Calu3 (cell line): ENCODE measurements around the gene WSCD2. TPM values are rescaled to one million over a fixed set of nuclear protein-coding genes. Genes with fewer than 3 reads are reported as not detected.

Experiments
- BruUV-seq: library from RNA; stranded (reverse); fragments of 400-500 nt; replicated peaks from 2 replicates; lab custom pipeline; 2021; lab: Mats Ljungman, UMichigan
- CTCF ChIA-PET: fragments of 300-600 bp; sonication (Branson Sonifier 250); formaldehyde crosslinking; loops from one replicate; lab custom pipeline; 2022; ENCODE audit warnings: antibody characterized with exemption; lab: Charles Lee
- DNase-seq: peaks from one replicate; pipeline ENCODE4 v3.0.0; 2022
- H3K27ac Mint-ChIP-seq: one replicate; pipeline ENCODE4 v1.8.0; 2022; ENCODE audit warnings: mixed read lengths; ENCODE audit not compliant: unreplicated experiment
- H3K27me3 Mint-ChIP-seq: one replicate; pipeline ENCODE4 v1.8.0; 2022; ENCODE audit warnings: mixed read lengths; ENCODE audit not compliant: unreplicated experiment
- H3K36me3 Mint-ChIP-seq: one replicate; pipeline ENCODE4 v1.8.0; 2022; ENCODE audit warnings: mild to moderate bottlenecking, moderate library complexity, mixed read lengths; ENCODE audit not compliant: insufficient read depth, unreplicated experiment
- H3K4me1 Mint-ChIP-seq: one replicate; pipeline ENCODE4 v1.8.0; 2022; ENCODE audit warnings: mild to moderate bottlenecking, low read depth, mixed read lengths; ENCODE audit not compliant: unreplicated experiment
- H3K4me3 Mint-ChIP-seq: one replicate; pipeline ENCODE4 v1.8.0; 2022; ENCODE audit warnings: mild to moderate bottlenecking, low read depth, moderate library complexity, mixed read lengths; ENCODE audit not compliant: unreplicated experiment
- H3K9me3 Mint-ChIP-seq: one replicate; pipeline ENCODE4 v1.8.0; 2022; ENCODE audit warnings: low read depth, mixed read lengths; ENCODE audit not compliant: unreplicated experiment
- CTCF ChIP-seq: fragments of 200-600 bp; IDR thresholded peaks from one replicate; pipeline ENCODE4 v1.8.0; 2022; ENCODE audit warnings: antibody characterized with exemption; ENCODE audit not compliant: unreplicated experiment
- intact Hi-C: fragments of 100-400 bp; cut with micrococcal nuclease; formaldehyde crosslinking; loops from one replicate; pipeline ENCODE4 v1.10.0; 2022; ENCODE audit not compliant: unreplicated experiment
- total RNA-seq: library from RNA; stranded (reverse); gene quantifications from 2 replicates; pipeline ENCODE4 v1.2.3, GENCODE V29; 2022

WSCD2 gene
- total RNA-seq, 1 experiment from 2014 or later, result not detected

- Mint-ChIP-seq H3K9me3 (peaks cover 3% of the 10 kb centered on the region), H3K4me1 (no peaks in the 10 kb centered on the region), H3K27ac (no peak overlapping the region), H3K4me3 (no peak overlapping the region), H3K27me3 (peaks cover 31% of the 10 kb centered on the region), H3K36me3 (no peaks in the 10 kb centered on the region)
- BruUV-seq, result no TSS peak
- CTCF ChIA-PET, result interaction anchor here (1.5 kb wide), 1 partner anchor 12 kb away, joined by 3 read pairs; no protein-coding TSS in a partner anchor
- intact Hi-C loops, result no loop called here
- no peak for TF ChIP-seq CTCF
- DNase-seq, result no peak
These were observed 8.3 kb upstream of the WSCD2 start for GRCh38 chr12:108120863-108121165.

GRCh38 chr12:108121320-108121719 lies 7.8 kb upstream of the WSCD2 start:
- Mint-ChIP-seq H3K27me3 (peaks cover 26% of the 10 kb centered on the region), H3K27ac (no peak overlapping the region), H3K4me3 (no peak overlapping the region), H3K36me3 (no peaks in the 10 kb centered on the region), H3K4me1 (no peaks in the 10 kb centered on the region), H3K9me3 (peaks cover 3% of the 10 kb centered on the region)
- intact Hi-C loops, result no loop called here
- no peak for TF ChIP-seq CTCF
- no TSS peak for BruUV-seq
- CTCF ChIA-PET, result interaction anchor here (1.5 kb wide), 1 partner anchor 12 kb away, joined by 3 read pairs; no protein-coding TSS in a partner anchor
- DNase-seq, result no peak

- no peak for DNase-seq
- no peak for TF ChIP-seq CTCF
- Mint-ChIP-seq H3K27ac (no peak overlapping the region), H3K4me1 (no peaks in the 10 kb centered on the region), H3K9me3 (peaks cover 3% of the 10 kb centered on the region), H3K36me3 (no peaks in the 10 kb centered on the region), H3K27me3 (peaks cover 30% of the 10 kb centered on the region), H3K4me3 (no peak overlapping the region)
- BruUV-seq, result no TSS peak
- CTCF ChIA-PET, result no interaction called here
- intact Hi-C loops, result no loop called here
These were observed 7.2 kb upstream of the WSCD2 start for GRCh38 chr12:108121728-108122471.

GRCh38 chr12:108122644-108123043 lies 6.4 kb upstream of the WSCD2 start:
- BruUV-seq, result no TSS peak
- DNase-seq, result no peak
- intact Hi-C loops, result no loop called here
- H3K4me1 Mint-ChIP-seq, result no peaks in the 10 kb centered on the region
- H3K4me3 Mint-ChIP-seq, result no peak overlapping the region
- CTCF ChIA-PET, result no interaction called here
- no peak overlapping the region for H3K27ac Mint-ChIP-seq
- no peak for TF ChIP-seq CTCF
- no peaks in the 10 kb centered on the region for H3K36me3 Mint-ChIP-seq
- H3K9me3 Mint-ChIP-seq, result peaks cover 3% of the 10 kb centered on the region
- H3K27me3 Mint-ChIP-seq, result peaks cover 37% of the 10 kb centered on the region
